ENCODE data around the gene SCAF8. TPM values are rescaled to one million over a fixed set of nuclear protein-coding genes. Genes with fewer than 3 reads are reported as not detected.

Gene SCAF8
- total and polyA plus RNA-seq, 9 of the 15 experiments (the other 6 are each of a cell fraction or from before 2014, with no cell fraction given), result 10.5 to 46.6 (median 23.2) TPM

DNA sequence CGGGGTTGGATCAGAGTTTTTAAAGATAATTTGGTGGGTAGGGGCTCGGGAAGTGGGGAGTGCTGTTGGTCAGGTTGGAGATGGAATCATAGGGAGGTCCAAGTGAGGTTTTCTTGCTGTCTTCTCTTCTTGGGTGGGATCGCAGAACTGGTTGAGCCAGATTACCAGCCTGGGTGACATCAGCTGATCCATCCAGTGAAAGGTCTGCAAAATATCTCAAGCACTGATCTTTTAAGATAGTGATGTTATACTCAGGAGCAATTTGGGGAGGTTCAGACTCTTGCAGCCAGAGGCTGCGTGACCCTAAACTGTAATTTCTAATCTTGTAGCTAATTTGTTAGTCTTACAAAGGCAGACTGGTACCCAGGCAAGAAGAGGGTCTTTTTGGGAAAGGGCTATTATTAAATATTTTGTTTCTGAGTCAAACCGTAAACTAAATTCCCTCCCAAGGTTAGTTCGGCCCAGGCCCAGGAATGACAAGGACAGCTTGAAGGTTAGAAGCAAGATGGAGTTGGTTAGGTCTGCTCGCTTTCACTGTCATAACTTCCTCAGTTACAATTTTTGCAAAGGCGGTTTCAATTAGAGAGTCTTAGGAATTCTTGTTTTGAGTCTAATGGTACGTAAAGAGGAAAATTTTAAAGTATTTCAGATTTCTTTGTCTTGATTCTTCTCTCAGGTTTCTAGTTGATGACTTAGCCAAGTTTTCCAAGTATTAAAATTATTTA, 53.1 kb downstream of the SCAF8 start (continued):
- TF ChIP-seq, protein P1, sequence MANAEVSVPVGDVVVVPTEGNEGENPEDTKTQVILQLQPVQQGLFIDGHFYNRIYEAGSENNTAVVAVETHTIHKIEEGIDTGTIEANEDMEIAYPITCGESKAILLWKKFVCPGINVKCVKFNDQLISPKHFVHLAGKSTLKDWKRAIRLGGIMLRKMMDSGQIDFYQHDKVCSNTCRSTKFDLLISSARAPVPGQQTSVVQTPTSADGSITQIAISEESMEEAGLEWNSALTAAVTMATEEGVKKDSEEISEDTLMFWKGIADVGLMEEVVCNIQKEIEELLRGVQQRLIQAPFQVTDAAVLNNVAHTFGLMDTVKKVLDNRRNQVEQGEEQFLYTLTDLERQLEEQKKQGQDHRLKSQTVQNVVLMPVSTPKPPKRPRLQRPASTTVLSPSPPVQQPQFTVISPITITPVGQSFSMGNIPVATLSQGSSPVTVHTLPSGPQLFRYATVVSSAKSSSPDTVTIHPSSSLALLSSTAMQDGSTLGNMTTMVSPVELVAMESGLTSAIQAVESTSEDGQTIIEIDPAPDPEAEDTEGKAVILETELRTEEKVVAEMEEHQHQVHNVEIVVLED (CRISPR knock-in tag; IDR thresholded peaks at IDR 0.05), result no peak
- TF ChIP-seq RREB1 (CRISPR knock-in tag; IDR thresholded peaks at IDR 0.05) (no peak), SRSF1 (IDR thresholded peaks at IDR 0.05; ENCODE audit: low read depth, low read length) (no peak), GTF2A2 (tag; IDR thresholded peaks at IDR 0.05) (no peak), HMBOX1 (IDR thresholded peaks at IDR 0.05) (peak; percentile 56), NUFIP1 (IDR thresholded peaks at IDR 0.05; ENCODE audit: partially characterized antibody) (no peak)
- TF ChIP-seq, protein P2, sequence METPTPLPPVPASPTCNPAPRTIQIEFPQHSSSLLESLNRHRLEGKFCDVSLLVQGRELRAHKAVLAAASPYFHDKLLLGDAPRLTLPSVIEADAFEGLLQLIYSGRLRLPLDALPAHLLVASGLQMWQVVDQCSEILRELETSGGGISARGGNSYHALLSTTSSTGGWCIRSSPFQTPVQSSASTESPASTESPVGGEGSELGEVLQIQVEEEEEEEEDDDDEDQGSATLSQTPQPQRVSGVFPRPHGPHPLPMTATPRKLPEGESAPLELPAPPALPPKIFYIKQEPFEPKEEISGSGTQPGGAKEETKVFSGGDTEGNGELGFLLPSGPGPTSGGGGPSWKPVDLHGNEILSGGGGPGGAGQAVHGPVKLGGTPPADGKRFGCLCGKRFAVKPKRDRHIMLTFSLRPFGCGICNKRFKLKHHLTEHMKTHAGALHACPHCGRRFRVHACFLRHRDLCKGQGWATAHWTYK (CRISPR knock-in tag; IDR thresholded peaks at IDR 0.05), result no peak

Data from K562 (cell line).